ENCODE data around the gene TMPRSS7.
"Not testable (repeated sequence)": the region's sequence is repeated elsewhere in the genome, so short reads cannot be mapped to it uniquely, and the experiment has no call there.

TMPRSS7 gene

GRCh38 chr3:112013058-112013783, 21.3 kb upstream of the TMPRSS7 start:
- DNase-seq: peak; percentile 80

DNA sequence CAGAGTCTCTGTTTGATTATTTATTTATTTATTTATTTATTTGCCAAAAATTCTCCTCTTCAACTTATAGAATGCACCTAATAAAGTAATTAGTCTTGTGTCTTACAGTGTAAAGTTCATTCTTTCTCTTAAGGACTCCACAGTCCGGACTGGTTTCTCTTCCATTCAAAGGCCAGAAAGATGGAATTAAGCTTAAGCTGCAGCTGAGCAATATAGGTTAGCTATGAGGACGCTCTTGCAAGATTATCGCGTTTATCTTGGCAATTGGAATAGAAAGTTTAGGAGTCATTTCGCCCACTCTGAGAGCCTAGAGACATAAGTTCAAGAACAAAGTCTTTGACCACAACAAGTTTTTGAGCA, 20.8 kb upstream of the TMPRSS7 start:
- no peak for DNase-seq

DNA sequence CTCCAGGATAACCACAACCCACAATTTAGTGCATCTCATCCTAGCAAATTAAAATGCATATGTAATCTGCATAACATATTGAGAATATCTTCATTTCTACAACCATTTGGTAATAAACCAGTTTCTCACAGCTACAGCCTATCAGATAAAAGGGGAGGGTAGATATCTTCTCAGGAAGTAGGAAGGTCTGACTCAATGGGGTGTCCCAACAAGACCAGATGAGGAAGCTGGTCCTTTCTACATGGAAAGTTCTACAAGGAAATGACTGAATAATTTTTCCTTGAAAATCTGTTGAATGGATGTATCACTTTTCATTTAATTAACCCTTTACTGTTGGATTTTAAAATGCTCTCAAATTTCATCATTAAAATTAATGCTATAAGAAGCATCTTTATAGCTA, 17.4 kb upstream of the TMPRSS7 start:
- DNase-seq: no peak

- DNase-seq: no peak
Observed at GRCh38 chr3:112018712-112019111, 15.8 kb upstream of the TMPRSS7 start.

DNA sequence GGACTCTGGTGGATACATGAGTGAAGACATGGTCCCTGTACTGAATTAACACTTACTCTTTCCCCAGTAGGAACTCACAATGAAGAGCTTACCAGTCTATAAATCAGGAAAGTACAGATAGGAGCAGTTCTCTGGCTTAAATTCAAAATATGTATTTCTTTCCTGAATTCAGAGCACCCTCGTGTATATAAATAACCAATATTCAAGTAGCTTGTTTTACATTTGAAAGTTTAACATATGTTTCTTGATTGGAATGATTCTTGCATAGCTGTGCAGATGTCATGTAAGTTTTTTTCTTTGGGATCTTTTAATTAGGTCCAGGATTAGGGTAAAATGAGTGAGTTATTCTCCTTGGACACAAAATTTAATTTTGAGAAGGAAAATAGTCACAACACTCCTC, 14.8 kb upstream of the TMPRSS7 start:
- no peak for DNase-seq

DNA sequence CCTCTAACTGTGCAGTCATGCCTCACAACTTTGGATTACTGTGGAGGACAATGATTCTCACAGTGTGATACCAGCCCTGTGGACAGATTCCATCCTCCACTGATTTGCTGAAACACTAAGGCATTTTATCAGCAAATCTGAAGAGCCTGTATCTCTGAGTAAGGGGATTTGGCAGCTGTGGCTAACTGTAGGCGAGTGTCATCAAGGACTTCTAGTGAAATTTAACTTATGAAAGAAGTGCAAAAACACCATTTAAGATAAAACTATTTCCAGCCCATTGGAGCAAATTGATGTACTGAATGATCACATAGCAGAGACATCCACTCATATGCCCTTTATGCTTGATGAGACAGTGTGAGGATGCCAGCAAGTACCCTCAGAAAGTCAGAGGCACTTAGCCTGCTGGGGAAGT, 13.9 kb upstream of the TMPRSS7 start:
- peak; percentile 64 for DNase-seq

DNA sequence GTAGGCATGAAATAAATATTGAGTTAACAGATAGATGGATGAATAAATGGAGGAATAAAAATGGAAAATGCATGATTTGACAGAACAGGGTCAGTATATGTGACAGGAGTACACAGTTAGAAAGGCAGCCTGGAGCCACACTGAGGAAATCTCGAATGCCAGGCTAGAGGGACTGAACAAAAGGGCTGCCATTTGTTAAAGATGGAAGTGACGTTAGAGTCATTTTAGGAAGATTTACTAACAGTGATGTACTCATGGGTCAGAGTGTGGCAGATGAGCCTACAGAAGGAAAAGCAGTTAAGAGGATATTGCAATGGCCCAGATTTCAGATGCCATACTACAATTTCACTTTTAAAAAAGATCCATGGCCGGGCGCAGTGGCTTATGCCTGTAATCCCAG, 7.4 kb upstream of the TMPRSS7 start:
- DNase-seq: no peak

- no peak for DNase-seq
Observed at GRCh38 chr3:112027826-112028225, 6.7 kb upstream of the TMPRSS7 start.

- DNase-seq: no peak
Observed at GRCh38 chr3:112030901-112031300, 3.6 kb upstream of the TMPRSS7 start.

GRCh38 chr3:112032098-112032731, 2.3 kb upstream of the TMPRSS7 start:
- DNase-seq: no peak

- no peak for DNase-seq
Observed at GRCh38 chr3:112035241-112035640, 705 bp downstream of the TMPRSS7 start.

- DNase-seq: not testable (repeated sequence)
Observed at GRCh38 chr3:112037194-112037593, 2.7 kb downstream of the TMPRSS7 start.

GRCh38 chr3:112038863-112039262, 4.3 kb downstream of the TMPRSS7 start:
- no peak for DNase-seq

DNA sequence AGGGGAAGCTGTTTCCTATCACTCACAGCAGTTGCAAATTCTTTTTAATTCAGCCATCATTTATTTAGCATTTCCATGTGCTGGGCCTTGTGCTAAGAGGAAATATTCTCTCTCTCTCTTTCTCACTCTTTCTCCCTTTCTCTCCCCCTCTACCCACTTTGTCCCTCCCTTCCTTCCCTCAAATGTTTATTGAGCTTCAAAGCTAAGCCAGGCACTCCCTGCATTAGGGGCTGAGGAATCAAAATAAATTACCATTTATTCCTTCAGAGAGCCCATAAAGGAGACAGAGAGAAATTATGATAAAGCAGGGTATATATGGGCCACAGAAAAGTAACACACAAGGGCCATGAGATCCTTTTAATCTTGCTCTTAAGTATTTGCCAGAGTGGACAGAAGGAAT, 6.8 kb downstream of the TMPRSS7 start:
- DNase-seq: no peak

DNA sequence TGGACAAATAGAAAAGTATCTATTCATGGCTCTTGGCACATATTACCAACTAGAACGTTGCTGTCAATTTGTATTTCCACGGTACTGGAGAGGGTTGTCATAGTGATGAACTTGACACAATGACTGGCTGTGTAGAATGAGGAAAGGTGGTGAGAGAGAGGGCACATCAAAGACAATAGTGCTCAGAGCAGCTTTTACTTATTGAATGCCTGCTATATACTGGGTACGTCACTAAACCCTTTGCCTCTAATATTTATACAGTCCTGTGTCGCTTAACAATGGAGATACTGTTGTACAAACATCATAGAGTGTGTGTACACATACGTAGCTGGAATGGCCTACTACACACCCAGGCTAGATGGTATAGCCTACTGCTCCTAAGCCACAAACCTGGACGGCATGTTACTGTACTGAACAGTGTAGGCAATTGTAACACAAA, 8.3 kb downstream of the TMPRSS7 start:
- no peak for DNase-seq

DNA sequence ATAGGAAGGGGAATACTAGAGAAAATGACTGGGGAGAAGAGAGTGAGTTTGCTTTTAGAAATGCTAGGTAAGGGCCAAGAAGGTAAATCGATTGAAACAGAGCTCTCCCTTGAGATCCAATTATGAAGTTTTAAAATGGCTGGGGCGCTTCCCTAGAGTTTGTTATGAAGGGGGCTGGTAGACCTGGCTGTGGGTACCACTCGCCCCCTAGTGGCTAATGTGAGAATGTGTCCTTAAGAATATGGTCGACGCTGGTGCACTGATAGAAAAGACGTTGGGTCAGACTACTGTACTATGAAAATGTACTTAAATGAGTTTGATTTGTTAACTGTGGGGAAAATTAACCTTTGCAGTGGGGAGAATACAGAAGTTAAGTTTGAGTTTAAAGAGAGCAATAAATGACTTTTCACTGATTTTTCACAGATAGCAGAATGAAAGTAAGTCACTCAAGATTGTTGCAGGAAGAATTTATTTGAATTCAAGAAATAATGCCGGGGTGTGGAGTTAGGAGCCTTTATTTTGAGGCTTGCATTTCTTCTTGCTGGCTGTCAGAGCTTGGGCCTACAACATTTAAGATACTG, 9.2 kb downstream of the TMPRSS7 start:
- DNase-seq: peak; percentile 58

DNA sequence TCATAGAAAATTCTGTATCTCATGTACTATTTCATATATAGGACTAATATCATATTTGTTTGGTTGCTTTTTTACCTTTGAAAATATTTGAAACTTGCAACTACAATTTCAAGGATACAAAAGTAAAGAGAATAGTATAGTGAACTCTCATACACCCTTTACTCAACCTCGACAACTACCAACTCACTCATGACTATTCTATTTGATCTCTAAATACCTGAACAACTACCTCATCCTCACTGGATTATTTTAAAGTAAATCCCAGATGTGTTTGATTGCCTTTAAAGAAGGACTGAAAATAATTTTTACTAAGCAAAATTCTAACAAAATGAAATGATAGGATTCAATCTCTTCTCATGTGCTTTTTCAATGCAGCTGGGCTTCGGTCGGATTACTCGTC, 12.1 kb downstream of the TMPRSS7 start:
- no peak for DNase-seq

DNA sequence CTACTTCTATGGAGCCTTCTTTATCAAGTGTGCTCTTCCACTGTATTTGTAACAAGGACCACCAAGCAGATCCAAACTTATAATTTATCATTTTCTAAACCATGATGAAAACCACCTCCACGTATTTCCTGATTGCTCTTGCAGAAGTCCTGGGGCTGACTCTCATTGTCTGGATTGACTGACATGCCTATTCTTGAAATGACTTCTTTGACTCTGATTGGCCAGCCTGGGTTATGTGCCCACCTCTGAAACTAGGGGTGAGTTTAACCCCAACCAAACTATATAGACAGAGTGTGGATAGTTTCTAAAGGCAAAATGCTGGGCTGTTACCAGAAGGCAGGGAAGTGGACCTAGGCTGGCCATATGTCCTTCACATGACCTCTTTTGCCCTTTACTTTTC, 12.7 kb downstream of the TMPRSS7 start:
- DNase-seq: no peak

GRCh38 chr3:112048911-112049310, 14.4 kb downstream of the TMPRSS7 start:
- peak; percentile 56 for DNase-seq

- DNase-seq: no peak
Observed at GRCh38 chr3:112053229-112053628, 18.7 kb downstream of the TMPRSS7 start.

DNA sequence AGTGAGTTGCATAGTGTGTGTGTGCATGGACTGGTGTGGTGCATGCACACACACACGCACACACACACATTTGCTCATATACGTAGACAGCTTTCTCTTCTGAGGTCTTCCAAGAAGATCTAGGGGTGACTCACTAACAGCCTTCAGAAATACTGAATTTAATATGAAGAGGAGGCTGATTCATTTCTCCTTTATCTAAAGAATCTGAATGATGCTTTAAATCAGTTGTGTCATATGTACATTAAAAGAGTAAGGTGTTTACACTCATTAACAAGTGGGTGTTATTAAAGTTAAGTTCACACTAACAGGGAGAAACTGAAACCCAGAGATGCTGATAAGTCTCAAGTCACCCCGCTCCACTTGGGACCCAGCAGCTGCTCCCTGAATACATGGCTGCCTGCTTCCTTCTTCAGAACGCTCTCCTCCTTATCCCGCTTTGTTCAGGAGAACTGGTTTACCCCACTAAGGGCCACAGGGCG, 22.0 kb downstream of the TMPRSS7 start:
- no peak for DNase-seq

DNA sequence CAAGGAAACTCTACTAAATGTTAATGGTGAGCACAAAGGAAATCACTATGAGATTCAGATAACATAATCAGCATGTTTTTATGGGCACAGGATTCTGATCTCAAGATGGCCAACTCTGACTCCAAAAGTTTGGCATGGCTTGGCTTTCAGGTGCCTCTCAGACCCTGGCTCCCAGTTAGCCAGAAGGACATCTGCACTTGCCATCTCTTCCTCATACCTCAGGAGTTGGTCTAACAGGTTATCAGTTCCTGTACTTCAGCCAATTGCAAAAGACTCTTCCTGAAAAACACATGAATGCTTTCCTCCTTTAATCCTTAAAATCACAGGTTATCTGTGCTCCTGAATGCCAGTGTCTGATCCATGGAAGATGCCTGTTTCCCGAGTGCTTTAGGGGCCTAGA, 25.0 kb downstream of the TMPRSS7 start:
- no peak for DNase-seq

DNA sequence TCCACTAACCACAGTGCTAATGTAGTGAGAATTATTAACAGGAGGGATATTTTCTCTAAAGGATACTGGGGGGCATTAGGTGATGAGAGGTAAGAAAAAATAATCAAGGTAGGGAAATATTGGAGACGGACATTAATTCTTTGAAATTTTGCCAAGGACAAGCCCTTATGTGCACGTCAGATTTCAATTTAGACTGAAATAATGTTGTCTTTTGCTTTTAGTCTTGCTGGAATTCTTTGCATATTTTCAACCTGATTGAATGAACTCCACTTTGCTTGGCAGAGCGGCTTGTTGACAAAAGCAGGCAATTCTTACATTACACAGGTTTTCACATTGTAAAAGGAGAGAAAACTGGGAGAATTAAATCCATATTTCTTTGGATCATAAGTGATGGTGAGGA, 26.6 kb downstream of the TMPRSS7 start:
- DNase-seq: no peak

DNA sequence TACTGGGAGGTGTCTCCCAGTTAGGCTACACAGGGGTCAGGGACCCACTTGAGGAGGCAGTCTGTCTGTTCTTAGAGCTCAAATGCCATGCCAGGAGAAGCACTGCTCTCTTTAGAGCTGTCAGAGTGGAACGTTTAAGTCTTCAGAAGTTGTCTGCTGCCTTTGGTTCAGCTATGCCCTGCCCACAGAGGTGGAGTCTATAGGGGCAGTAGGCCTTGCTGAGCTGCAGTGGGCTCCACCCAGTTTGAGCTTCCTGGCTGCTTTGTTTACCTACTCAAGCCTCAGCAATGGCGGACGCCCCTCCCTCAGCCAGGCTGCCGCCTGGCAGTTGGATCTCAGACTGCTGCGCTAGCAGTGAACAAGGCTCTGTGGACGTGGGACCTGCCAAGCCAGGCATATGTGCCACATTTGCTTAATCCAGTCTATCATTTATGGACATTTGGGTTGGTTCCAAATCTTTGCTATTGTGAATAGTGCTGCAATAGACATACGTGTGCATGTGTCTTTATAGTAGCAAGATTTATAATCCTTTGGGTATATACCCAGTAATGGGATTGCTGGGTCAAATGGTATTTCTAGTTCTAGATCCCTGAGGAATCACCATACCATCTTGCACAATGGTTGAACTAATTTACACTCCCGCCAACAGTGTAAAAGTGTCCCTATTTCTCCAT, 38.0 kb downstream of the TMPRSS7 start:
- DNase-seq: not testable (repeated sequence)
